Measurements from ENCODE around the gene MLLT3.

MLLT3 gene

DNA sequence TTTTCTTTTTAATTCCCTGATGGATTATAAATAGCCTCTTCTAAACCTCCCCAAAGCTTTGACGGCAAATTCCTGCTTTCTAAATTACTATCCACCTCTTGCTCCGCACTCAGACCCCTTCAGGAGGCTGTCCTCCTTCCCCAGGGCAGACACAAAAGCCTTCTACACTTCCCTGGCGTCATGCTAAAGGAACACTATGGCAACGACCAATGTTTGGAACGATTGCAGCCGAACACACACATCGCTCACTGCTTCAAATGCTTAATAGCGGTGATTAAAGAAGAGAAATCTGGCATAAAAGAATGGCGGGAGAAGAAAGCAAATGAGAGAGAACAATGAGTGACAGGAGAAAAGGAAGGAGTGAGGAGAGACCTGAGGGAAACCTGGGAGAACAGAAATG lies 297.3 kb downstream of the MLLT3 start:
- TF ChIP-seq CTCF (IDR thresholded peaks at IDR 0.05; ENCODE audit: borderline replicate concordance, extremely low read depth, low read length, poor library complexity, severe bottlenecking) (no peak), EZH2 (IDR thresholded peaks at IDR 0.05; ENCODE audit: borderline replicate concordance, low read depth, low read length, severe bottlenecking) (no peak)
- no peak overlapping the region for H2AFZ ChIP-seq (ENCODE audit: low read depth, low read length)

DNA sequence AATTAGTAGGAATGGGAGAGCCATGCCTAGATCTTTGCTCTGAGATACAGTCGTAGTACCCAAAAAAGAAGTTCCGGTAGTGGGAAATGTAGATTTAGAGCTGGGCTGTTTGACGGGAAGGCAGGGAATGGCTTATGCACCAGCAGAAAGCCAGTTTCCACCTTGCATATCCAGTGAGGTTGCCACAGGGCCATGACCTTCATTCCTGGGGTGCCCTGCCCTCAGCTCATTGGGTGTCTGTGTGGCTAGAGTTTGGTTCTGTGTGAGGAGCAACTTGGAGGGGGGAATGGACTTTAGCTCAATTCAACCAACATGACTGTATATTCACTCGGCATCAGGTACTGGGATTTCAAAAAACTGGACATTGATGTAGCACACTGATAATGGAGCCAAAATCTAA lies 300.1 kb downstream of the MLLT3 start:
- Histone ChIP-seq H3K9me3 (ENCODE audit: insufficient read depth, low read length, severe bottlenecking) (no peaks in the 10 kb centered on the region), H3K4me1 (ENCODE audit: insufficient read depth, low read length) (peaks cover 13% of the 10 kb centered on the region), H3K27ac (ENCODE audit: low read length) (peak overlapping the region; percentile 63), H3K9ac (ENCODE audit: low read depth, low read length) (no peak overlapping the region), H3K4me3 (ENCODE audit: low read depth in 1 of 2, low read length in 2 of 2) (no peak overlapping the region), H3K4me2 (ENCODE audit: insufficient read depth, low read length) (peak overlapping the region; percentile 44; the same call in 1 of the 2 replicates), H3K79me2 (ENCODE audit: insufficient read depth, low read length) (no peaks in the 10 kb centered on the region), H3K36me3 (ENCODE audit: insufficient read depth, low read length) (no peaks in the 10 kb centered on the region), H4K20me1 (ENCODE audit: insufficient read depth, low read length) (no peaks in the 10 kb centered on the region), H2AFZ (ENCODE audit: low read depth, low read length) (peak overlapping the region; percentile 77; the same call in 1 of the 2 replicates), H3K27me3 (ENCODE audit: insufficient read depth, low read length, poor library complexity) (no peaks in the 10 kb centered on the region)
- ATAC-seq (ENCODE audit: insufficient read depth, low read depth) (no peak), DNase-seq (no peak)
- TF ChIP-seq CTCF (IDR thresholded peaks at IDR 0.05; ENCODE audit: borderline replicate concordance, extremely low read depth, low read length, poor library complexity, severe bottlenecking): no peak
- no peak for TF ChIP-seq EZH2 (IDR thresholded peaks at IDR 0.05; ENCODE audit: borderline replicate concordance, low read depth, low read length, severe bottlenecking)

More for the DNA sequence above, 297.3 kb downstream of the MLLT3 start:
- peaks cover 13% of the 10 kb centered on the region for H3K4me1 ChIP-seq (ENCODE audit: insufficient read depth, low read length)
- no peaks in the 10 kb centered on the region for H3K79me2 ChIP-seq (ENCODE audit: insufficient read depth, low read length)
- no peaks in the 10 kb centered on the region for H4K20me1 ChIP-seq (ENCODE audit: insufficient read depth, low read length)
- no peaks in the 10 kb centered on the region for H3K27me3 ChIP-seq (ENCODE audit: insufficient read depth, low read length, poor library complexity)
- ATAC-seq (ENCODE audit: insufficient read depth, low read depth) (no peak), DNase-seq (no peak)
- H3K36me3 ChIP-seq (ENCODE audit: insufficient read depth, low read length): no peaks in the 10 kb centered on the region
- H3K9ac ChIP-seq (ENCODE audit: low read depth, low read length): no peak overlapping the region
- no peak overlapping the region for H3K4me2 ChIP-seq (ENCODE audit: insufficient read depth, low read length)
- no peak overlapping the region for H3K27ac ChIP-seq (ENCODE audit: low read length)
- H3K9me3 ChIP-seq (ENCODE audit: insufficient read depth, low read length, severe bottlenecking): no peaks in the 10 kb centered on the region
- no peak overlapping the region for H3K4me3 ChIP-seq (ENCODE audit: low read depth in 1 of 2, low read length in 2 of 2)

DNA sequence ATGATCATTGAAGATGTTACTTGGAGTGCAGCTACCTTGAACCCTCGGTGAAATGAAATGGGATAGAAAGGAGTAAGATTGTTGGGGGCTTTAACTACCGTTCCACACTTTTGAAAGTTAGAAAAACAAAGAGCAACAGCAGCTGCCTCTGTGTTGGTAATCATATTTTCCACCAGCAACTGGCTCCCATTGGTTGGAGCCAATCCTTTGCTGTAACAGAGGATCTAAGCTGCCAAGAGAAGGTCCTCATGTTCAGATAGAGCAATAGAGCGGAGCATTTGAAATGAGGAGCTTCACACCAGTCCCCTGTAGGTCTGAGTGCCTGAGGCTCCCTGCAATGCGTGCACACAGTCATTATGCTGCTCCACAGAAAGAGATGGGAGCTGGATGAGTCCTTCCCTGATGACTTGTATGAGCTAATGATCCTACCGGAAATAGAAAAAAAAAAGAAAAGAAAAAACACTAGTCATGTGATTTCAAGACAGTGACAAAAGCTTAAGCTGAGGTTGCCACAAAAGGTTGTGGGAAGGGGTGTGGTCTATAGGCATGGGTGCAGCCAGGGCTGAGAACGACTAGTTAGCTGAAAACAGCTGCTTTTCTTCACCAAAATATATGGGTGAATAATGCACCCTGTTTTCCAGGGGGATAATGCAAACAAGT lies 300.7 kb downstream of the MLLT3 start:
- ATAC-seq (ENCODE audit: insufficient read depth, low read depth) (peak; percentile 90), DNase-seq (peak; percentile 72)
- TF ChIP-seq EZH2 (IDR thresholded peaks at IDR 0.05; ENCODE audit: borderline replicate concordance, low read depth, low read length, severe bottlenecking): no peak
- no peak for TF ChIP-seq CTCF (IDR thresholded peaks at IDR 0.05; ENCODE audit: borderline replicate concordance, extremely low read depth, low read length, poor library complexity, severe bottlenecking)
- Histone ChIP-seq H3K27me3 (ENCODE audit: insufficient read depth, low read length, poor library complexity) (no peaks in the 10 kb centered on the region), H3K4me1 (ENCODE audit: insufficient read depth, low read length) (peaks cover 13% of the 10 kb centered on the region), H3K9me3 (ENCODE audit: insufficient read depth, low read length, severe bottlenecking) (no peaks in the 10 kb centered on the region), H3K79me2 (ENCODE audit: insufficient read depth, low read length) (no peaks in the 10 kb centered on the region), H3K4me2 (ENCODE audit: insufficient read depth, low read length) (peak overlapping the region; percentile 44), H2AFZ (ENCODE audit: low read depth, low read length) (peak overlapping the region; percentile 77), H3K27ac (ENCODE audit: low read length) (peak overlapping the region; percentile 63), H3K4me3 (ENCODE audit: low read depth in 1 of 2, low read length in 2 of 2) (0 out of 4 replicates have a peak overlapping the region, but pooled peaks of 1 of the 2 experiments have one; percentile 17), H3K9ac (ENCODE audit: low read depth, low read length) (no peak overlapping the region; the same call in 1 of the 2 replicates), H3K36me3 (ENCODE audit: insufficient read depth, low read length) (no peaks in the 10 kb centered on the region), H4K20me1 (ENCODE audit: insufficient read depth, low read length) (no peaks in the 10 kb centered on the region)

Data from DND-41 (cell line).